NCI-H82 (cell line): ENCODE data around the gene OR5J2.
"Not testable (repeated sequence)": the region's sequence is repeated elsewhere in the genome, so short reads cannot be mapped to it uniquely, and the experiment has no call there.

Source experiments
- DNase-seq: peaks from one replicate; lab custom pipeline; 2025; lab: John Stamatoyannopoulos, UW

The OR5J2 gene

GRCh38 chr11:56176318-56176717, at the start of gene OR5J2:
OR5J2 (plus strand) TSS chr11:56176618; CDS start chr11:56176618, 0 bp downstream.
- no peak for DNase-seq

GRCh38 chr11:56140151-56140661, 36.2 kb upstream of the OR5J2 start, which contains the start of gene OR8J3:
OR8J3 (minus strand) TSS chr11:56140201; CDS start chr11:56137718, 2,483 bp downstream.
- no peak for DNase-seq

- not testable (repeated sequence) for DNase-seq
Measured at GRCh38 chr11:56143681-56144080, 32.7 kb upstream of the OR5J2 start.

GRCh38 chr11:56151376-56151775, 25.0 kb upstream of the OR5J2 start:
- DNase-seq: no peak

- DNase-seq: no peak
Measured at GRCh38 chr11:56152333-56152732, 24.1 kb upstream of the OR5J2 start.

GRCh38 chr11:56160217-56160616, 16.2 kb upstream of the OR5J2 start, which contains the start of gene OR8K5:
OR8K5 (minus strand) TSS chr11:56160317; CDS start chr11:56160317, 0 bp downstream.
- no peak for DNase-seq

- DNase-seq: no peak
Measured at GRCh38 chr11:56163804-56164203, 12.6 kb upstream of the OR5J2 start.

- no peak for DNase-seq
Measured at GRCh38 chr11:56172256-56172830, 4.1 kb upstream of the OR5J2 start.

- DNase-seq: no peak
Measured at GRCh38 chr11:56183459-56183858, 7.0 kb downstream of the OR5J2 start.

GRCh38 chr11:56188602-56189001, 12.2 kb downstream of the OR5J2 start:
- no peak for DNase-seq

- no peak for DNase-seq
Measured at GRCh38 chr11:56196705-56197104, 20.3 kb downstream of the OR5J2 start.

GRCh38 chr11:56197367-56197766, 20.9 kb downstream of the OR5J2 start:
- no peak for DNase-seq

GRCh38 chr11:56207790-56208189, 31.4 kb downstream of the OR5J2 start:
- DNase-seq: no peak

- no peak for DNase-seq
Measured at GRCh38 chr11:56214537-56214936, 38.1 kb downstream of the OR5J2 start.

- DNase-seq: not testable (repeated sequence)
Measured at GRCh38 chr11:56219735-56220134, 43.3 kb downstream of the OR5J2 start.
